Stimulated activated CD4-positive, alpha-beta T cell treated with anti-CD3 and anti-CD28 coated beads, TNF-alpha, amount 100 ng/mL, for 1 hour (primary cell): Measurements from ENCODE around the gene RPS6KL1.

ENCODE experiments used
- DNase-seq, 3 donors: peaks; one replicate each; pipeline ENCODE4 v3.0.0-alpha.2; 2020; ENCODE audit warnings: low read depth in 3 of 3, low spot score in 1 of 3

The RPS6KL1 gene

GRCh38 chr14:74922752-74923401 lies at the start of gene RPS6KL1:
Gene RPS6KL1 (minus strand): TSS chr14:74923260. CDS start chr14:74921541, 1,719 bp downstream.
- peak in 2 of 3 donors; percentile 35 to 55 for DNase-seq

GRCh38 chr14:74968811-74969210 lies 45.8 kb upstream of the RPS6KL1 start:
- DNase-seq = no peak

GRCh38 chr14:74965486-74966153 lies 42.6 kb upstream of the RPS6KL1 start:
- no peak for DNase-seq

GRCh38 chr14:74964787-74965485 lies 41.9 kb upstream of the RPS6KL1 start:
- DNase-seq = no peak

GRCh38 chr14:74963705-74964271 lies 40.7 kb upstream of the RPS6KL1 start:
- no peak for DNase-seq

- no peak for DNase-seq
These were observed 40.2 kb upstream of the RPS6KL1 start for GRCh38 chr14:74963178-74963704.

GRCh38 chr14:74962493-74962892 lies 39.4 kb upstream of the RPS6KL1 start:
- DNase-seq = no peak

- DNase-seq = no peak
These were observed 39.0 kb upstream of the RPS6KL1 start for GRCh38 chr14:74962046-74962445.

GRCh38 chr14:74961238-74961911 lies 38.3 kb upstream of the RPS6KL1 start:
- no peak for DNase-seq

- no peak for DNase-seq
These were observed 37.7 kb upstream of the RPS6KL1 start for GRCh38 chr14:74960736-74961135.

- DNase-seq = no peak
These were observed 36.6 kb upstream of the RPS6KL1 start for GRCh38 chr14:74959596-74960180.

GRCh38 chr14:74956280-74957072 lies 33.4 kb upstream of the RPS6KL1 start:
- DNase-seq = no peak

- no peak for DNase-seq
These were observed 32.9 kb upstream of the RPS6KL1 start for GRCh38 chr14:74956027-74956279.

- DNase-seq = no peak
These were observed 32.4 kb upstream of the RPS6KL1 start, which contains the start of gene PGF for GRCh38 chr14:74955229-74956026. Gene PGF (minus strand): TSS chr14:74955597. CDS start chr14:74955242, 355 bp downstream.

GRCh38 chr14:74954947-74955228 lies 31.8 kb upstream of the RPS6KL1 start:
- DNase-seq = no peak

- DNase-seq = no peak
These were observed 31.3 kb upstream of the RPS6KL1 start for GRCh38 chr14:74954232-74954946.

- no peak for DNase-seq
These were observed 30.6 kb upstream of the RPS6KL1 start for GRCh38 chr14:74953686-74954085.

- DNase-seq = no peak
These were observed 29.8 kb upstream of the RPS6KL1 start for GRCh38 chr14:74952697-74953484.
